HepG2 (cell line): ENCODE data around the gene ATG13.

Source experiments
- DR1 ChIP-seq: sonication (generic); formaldehyde crosslinking; IDR thresholded peaks from 2 replicates; pipeline ENCODE4 v1.8.0; 2021; ENCODE audit warnings: mild to moderate bottlenecking, missing genetic modification reagents, inconsistent platforms
- EP300 ChIP-seq, 3 experiments: sonication (generic) in 1 of 3; formaldehyde crosslinking in 1 of 3; IDR thresholded peaks; 2 replicates each; pipeline versions ENCODE4 v1.5.1 to v1.6.1; 2011 to 2020; ENCODE audit warnings: low read depth in 2 of 3, low read length in 2 of 3, borderline replicate concordance in 1 of 3, improper control_type of control experiment in 1 of 3, mild to moderate bottlenecking in 1 of 3, missing genetic modification reagents in 1 of 3, moderate library complexity in 1 of 3
- HNRNPLL ChIP-seq: fragments of 200-400 bp; formaldehyde crosslinking; IDR thresholded peaks from 2 replicates; pipeline ENCODE4 v1.6.1; 2017; ENCODE audit warnings: mild to moderate bottlenecking, low read depth, low read length; ENCODE audit not compliant: poor library complexity, severe bottlenecking
- PAX8 ChIP-seq: sonication (generic); formaldehyde crosslinking; IDR thresholded peaks from 2 replicates; pipeline ENCODE4 v1.8.0; 2022; ENCODE audit warnings: mild to moderate bottlenecking, missing genetic modification reagents, borderline replicate concordance
- SIX4 ChIP-seq: sonication (generic); formaldehyde crosslinking; IDR thresholded peaks from 2 replicates; pipeline ENCODE4 v1.4.0; 2020; ENCODE audit warnings: missing genetic modification reagents
- TF ChIP-seq, protein P1 (sequence below): sonication (generic); formaldehyde crosslinking; IDR thresholded peaks from 2 replicates; pipeline ENCODE4 v1.5.0; 2020; ENCODE audit warnings: mild to moderate bottlenecking, missing genetic modification reagents, moderate library complexity
- TF ChIP-seq, protein P2 (sequence below): sonication (generic); formaldehyde crosslinking; IDR thresholded peaks from 2 replicates; pipeline ENCODE4 v1.8.1; 2023; ENCODE audit warnings: mild to moderate bottlenecking, missing genetic modification reagents
- TF ChIP-seq, protein P3 (sequence below): sonication (generic); formaldehyde crosslinking; conservative IDR thresholded peaks from 2 replicates; pipeline ENCODE4 v1.4.0; 2020; ENCODE audit warnings: missing genetic modification reagents
- TF ChIP-seq, protein P4 (sequence below): sonication (generic); formaldehyde crosslinking; IDR thresholded peaks from 2 replicates; pipeline ENCODE4 v1.4.0; 2020; ENCODE audit warnings: low read depth, mild to moderate bottlenecking, missing genetic modification reagents

DNA sequence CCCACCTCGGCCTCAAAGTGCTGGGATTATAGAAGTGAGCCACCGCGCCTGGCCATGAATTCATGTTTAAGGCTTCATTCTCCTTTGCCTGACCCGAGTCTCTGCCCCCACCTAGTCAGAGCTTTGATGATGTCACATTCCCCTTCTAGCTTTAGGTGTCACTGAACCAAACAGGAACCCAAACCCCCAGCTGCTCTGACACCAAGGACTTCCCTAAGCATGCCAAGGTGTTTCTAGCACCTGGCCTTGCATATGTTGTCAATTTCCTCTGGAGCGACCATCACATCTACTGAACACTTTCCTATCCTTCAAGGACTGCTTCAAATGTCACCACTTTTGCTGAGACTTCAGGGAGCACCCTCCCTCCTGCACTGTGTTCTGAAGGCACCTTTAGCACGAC lies 103.9 kb downstream of the ATG13 start:
- no peak for TF ChIP-seq DR1 (CRISPR knock-in tag)
- TF ChIP-seq PAX8, result no peak
- no peak for TF ChIP-seq EP300 (IDR thresholded peaks at IDR 0.05; ENCODE audit: low read depth in 2 of 2, low read length in 2 of 2)
- TF ChIP-seq EP300 (CRISPR knock-in tag; IDR thresholded peaks at IDR 0.05; ENCODE audit: borderline replicate concordance), result no peak
- TF ChIP-seq, protein P1, sequence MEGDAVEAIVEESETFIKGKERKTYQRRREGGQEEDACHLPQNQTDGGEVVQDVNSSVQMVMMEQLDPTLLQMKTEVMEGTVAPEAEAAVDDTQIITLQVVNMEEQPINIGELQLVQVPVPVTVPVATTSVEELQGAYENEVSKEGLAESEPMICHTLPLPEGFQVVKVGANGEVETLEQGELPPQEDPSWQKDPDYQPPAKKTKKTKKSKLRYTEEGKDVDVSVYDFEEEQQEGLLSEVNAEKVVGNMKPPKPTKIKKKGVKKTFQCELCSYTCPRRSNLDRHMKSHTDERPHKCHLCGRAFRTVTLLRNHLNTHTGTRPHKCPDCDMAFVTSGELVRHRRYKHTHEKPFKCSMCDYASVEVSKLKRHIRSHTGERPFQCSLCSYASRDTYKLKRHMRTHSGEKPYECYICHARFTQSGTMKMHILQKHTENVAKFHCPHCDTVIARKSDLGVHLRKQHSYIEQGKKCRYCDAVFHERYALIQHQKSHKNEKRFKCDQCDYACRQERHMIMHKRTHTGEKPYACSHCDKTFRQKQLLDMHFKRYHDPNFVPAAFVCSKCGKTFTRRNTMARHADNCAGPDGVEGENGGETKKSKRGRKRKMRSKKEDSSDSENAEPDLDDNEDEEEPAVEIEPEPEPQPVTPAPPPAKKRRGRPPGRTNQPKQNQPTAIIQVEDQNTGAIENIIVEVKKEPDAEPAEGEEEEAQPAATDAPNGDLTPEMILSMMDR (CRISPR knock-in tag), result no peak
- TF ChIP-seq, protein P2, sequence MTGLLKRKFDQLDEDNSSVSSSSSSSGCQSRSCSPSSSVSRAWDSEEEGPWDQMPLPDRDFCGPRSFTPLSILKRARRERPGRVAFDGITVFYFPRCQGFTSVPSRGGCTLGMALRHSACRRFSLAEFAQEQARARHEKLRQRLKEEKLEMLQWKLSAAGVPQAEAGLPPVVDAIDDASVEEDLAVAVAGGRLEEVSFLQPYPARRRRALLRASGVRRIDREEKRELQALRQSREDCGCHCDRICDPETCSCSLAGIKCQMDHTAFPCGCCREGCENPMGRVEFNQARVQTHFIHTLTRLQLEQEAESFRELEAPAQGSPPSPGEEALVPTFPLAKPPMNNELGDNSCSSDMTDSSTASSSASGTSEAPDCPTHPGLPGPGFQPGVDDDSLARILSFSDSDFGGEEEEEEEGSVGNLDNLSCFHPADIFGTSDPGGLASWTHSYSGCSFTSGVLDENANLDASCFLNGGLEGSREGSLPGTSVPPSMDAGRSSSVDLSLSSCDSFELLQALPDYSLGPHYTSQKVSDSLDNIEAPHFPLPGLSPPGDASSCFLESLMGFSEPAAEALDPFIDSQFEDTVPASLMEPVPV (CRISPR knock-in tag), result no peak
- TF ChIP-seq, protein P3, sequence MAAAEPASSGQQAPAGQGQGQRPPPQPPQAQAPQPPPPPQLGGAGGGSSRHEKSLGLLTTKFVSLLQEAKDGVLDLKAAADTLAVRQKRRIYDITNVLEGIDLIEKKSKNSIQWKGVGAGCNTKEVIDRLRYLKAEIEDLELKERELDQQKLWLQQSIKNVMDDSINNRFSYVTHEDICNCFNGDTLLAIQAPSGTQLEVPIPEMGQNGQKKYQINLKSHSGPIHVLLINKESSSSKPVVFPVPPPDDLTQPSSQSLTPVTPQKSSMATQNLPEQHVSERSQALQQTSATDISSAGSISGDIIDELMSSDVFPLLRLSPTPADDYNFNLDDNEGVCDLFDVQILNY (CRISPR knock-in tag), result no peak
- TF ChIP-seq, protein P4, sequence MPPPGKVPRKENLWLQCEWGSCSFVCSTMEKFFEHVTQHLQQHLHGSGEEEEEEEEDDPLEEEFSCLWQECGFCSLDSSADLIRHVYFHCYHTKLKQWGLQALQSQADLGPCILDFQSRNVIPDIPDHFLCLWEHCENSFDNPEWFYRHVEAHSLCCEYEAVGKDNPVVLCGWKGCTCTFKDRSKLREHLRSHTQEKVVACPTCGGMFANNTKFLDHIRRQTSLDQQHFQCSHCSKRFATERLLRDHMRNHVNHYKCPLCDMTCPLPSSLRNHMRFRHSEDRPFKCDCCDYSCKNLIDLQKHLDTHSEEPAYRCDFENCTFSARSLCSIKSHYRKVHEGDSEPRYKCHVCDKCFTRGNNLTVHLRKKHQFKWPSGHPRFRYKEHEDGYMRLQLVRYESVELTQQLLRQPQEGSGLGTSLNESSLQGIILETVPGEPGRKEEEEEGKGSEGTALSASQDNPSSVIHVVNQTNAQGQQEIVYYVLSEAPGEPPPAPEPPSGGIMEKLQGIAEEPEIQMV (CRISPR knock-in tag), result no peak
- no peak for TF ChIP-seq SIX4
- TF ChIP-seq HNRNPLL, result no peak
